Thoracic aorta (tissue), 2 donors: ENCODE data around the gene GALNT9. TPM values are rescaled to one million over a fixed set of nuclear protein-coding genes. Genes with fewer than 3 reads are reported as not detected.

Source experiments
- ATAC-seq: fragments of 150-250 bp; one replicate; pipeline ENCODE4 v1.8.0; 2017; ENCODE audit warnings: low read depth; ENCODE audit not compliant: insufficient number of reproducible peaks, low FRiP score
- DNase-seq: peaks from one replicate; pipeline ENCODE4 v3.0.0-alpha.2; 2020; ENCODE audit warnings: low spot score
- H3K27ac ChIP-seq, 2 donors: fragments of 200-600 bp; sonication (generic); 1 replicate in 1 of 2; 2 replicates in 1 of 2; pipeline ENCODE4 v1.5.1; 2016; ENCODE audit warnings: mild to moderate bottlenecking in 2 of 2, moderate library complexity in 2 of 2
- H3K27me3 ChIP-seq: fragments of 200-600 bp; sonication (generic); replicated peaks from 2 replicates; pipeline ENCODE4 v1.6.0; 2016; ENCODE audit warnings: mild to moderate bottlenecking; ENCODE audit not compliant: insufficient read depth
- H3K36me3 ChIP-seq: fragments of 200-600 bp; sonication (generic); one replicate; pipeline ENCODE4 v1.5.1; 2016
- H3K4me1 ChIP-seq, 2 donors: fragments of 200-600 bp; sonication (generic); 1 replicate in 1 of 2; 2 replicates in 1 of 2; pipeline versions ENCODE4 v1.5.1 to v1.6.0; 2016; ENCODE audit warnings: low read depth in 2 of 2, mild to moderate bottlenecking in 1 of 2; ENCODE audit not compliant: control insufficient read depth in 1 of 2
- H3K4me3 ChIP-seq: fragments of 200-600 bp; sonication (generic); 2 replicates; pipeline ENCODE4 v1.5.1; 2016; ENCODE audit warnings: mild to moderate bottlenecking
- H3K9me3 ChIP-seq: fragments of 200-600 bp; sonication (generic); 2 replicates; pipeline ENCODE4 v1.5.1; 2016
- CTCF ChIP-seq: fragments of 200-600 bp; sonication (generic); IDR thresholded peaks from one replicate; pipeline ENCODE4 v1.5.1; 2019; ENCODE audit warnings: antibody characterized with exemption
- total RNA-seq, 2 donors: library from RNA; depleted of rRNA; stranded (reverse); fragments of >200 nt; gene quantifications; one replicate each; pipeline versions ENCODE4 v1.1.0 to v1.2.3, GENCODE V29; 2016

GALNT9 gene
- total RNA-seq, 2 donors from 2014 or later, result 1.7 TPM; not detected in 1

- no peaks in the 10 kb centered on the region for H3K36me3 ChIP-seq
- H3K27me3 ChIP-seq, result no peaks in the 10 kb centered on the region
- ATAC-seq, result no peak
- no peak for DNase-seq
- H3K4me1 ChIP-seq, result no peaks in the 10 kb centered on the region
- H3K4me3 ChIP-seq, result no peak overlapping the region
- H3K9me3 ChIP-seq, result no peaks in the 10 kb centered on the region
- no peak for TF ChIP-seq CTCF
- no peak overlapping the region for H3K27ac ChIP-seq
These were observed 13.2 kb upstream of the GALNT9 start for GRCh38 chr12:132342251-132343227.

GRCh38 chr12:132341318-132342050 lies 12.1 kb upstream of the GALNT9 start:
- H3K27me3 ChIP-seq, result no peaks in the 10 kb centered on the region

GRCh38 chr12:132340266-132341035 lies 11.1 kb upstream of the GALNT9 start:
- TF ChIP-seq CTCF, result no peak
- no peaks in the 10 kb centered on the region for H3K4me1 ChIP-seq
- ATAC-seq (no peak), DNase-seq (no peak)
- no peaks in the 10 kb centered on the region for H3K9me3 ChIP-seq
- H3K27ac ChIP-seq, result no peak overlapping the region
- H3K4me3 ChIP-seq, result no peak overlapping the region
- H3K36me3 ChIP-seq, result no peaks in the 10 kb centered on the region
- no peaks in the 10 kb centered on the region for H3K27me3 ChIP-seq

More at GRCh38 chr12:132341318-132342050, 12.1 kb upstream of the GALNT9 start:
- Histone ChIP-seq H3K4me3 (no peak overlapping the region), H3K4me1 (no peaks in the 10 kb centered on the region), H3K27ac (no peak overlapping the region), H3K36me3 (no peaks in the 10 kb centered on the region), H3K9me3 (no peaks in the 10 kb centered on the region)
- TF ChIP-seq CTCF, result no peak
- ATAC-seq, result no peak
- no peak for DNase-seq

- Histone ChIP-seq H3K4me1 (no peaks in the 10 kb centered on the region), H3K4me3 (no peak overlapping the region), H3K36me3 (no peaks in the 10 kb centered on the region), H3K27me3 (no peaks in the 10 kb centered on the region), H3K27ac (no peak overlapping the region), H3K9me3 (no peaks in the 10 kb centered on the region)
- no peak for ATAC-seq
- DNase-seq, result no peak
- TF ChIP-seq CTCF, result no peak
These were observed 10.5 kb upstream of the GALNT9 start for GRCh38 chr12:132339856-132340255.
